GM12892 (cell line): ENCODE measurements around the gene MYBBP1A.

Experiments
- DNase-seq: peaks from one replicate; pipeline ENCODE4 v3.0.0; 2011; ENCODE audit not compliant: insufficient read length
- FAIRE-seq: peaks from 2 replicates; lab custom pipeline; 2011; peaks lifted over from hg19 to GRCh38; lab: Jason Lieb, UNC
- POLR2A ChIP-seq: IDR thresholded peaks from 2 replicates; pipeline ENCODE4 v1.6.1; 2011; ENCODE audit warnings: low read depth, low read length, control low read depth
- POLR2AphosphoS5 ChIP-seq: IDR thresholded peaks from 2 replicates; pipeline ENCODE4 v1.6.1; 2011; ENCODE audit warnings: low read depth, low read length, control low read depth
- TAF1 ChIP-seq: IDR thresholded peaks from 2 replicates; pipeline ENCODE4 v1.6.1; 2011; ENCODE audit warnings: low read depth, mild to moderate bottlenecking, control low read depth, low read length, borderline replicate concordance

Gene MYBBP1A

DNA sequence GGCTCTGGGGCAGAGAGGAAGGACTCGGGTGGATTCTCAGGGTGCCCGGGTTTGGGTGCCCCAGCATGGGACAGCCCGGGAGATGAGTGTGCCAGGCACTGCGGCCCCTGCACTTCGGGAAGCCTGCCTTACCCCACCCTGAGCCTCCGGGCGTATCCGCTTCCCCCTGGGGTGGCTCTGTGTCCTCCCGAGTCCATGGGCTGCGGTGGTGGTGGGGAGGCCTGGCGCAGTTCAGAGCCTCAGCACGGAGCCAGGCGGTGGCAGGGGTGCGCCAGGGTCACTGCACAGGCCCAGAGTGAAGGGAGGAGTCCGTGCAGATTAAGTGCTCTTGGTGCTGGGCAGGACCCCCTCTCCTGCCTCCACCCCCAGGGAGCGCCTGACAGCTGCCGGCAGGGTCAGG lies 20.7 kb downstream of the MYBBP1A start:
- FAIRE-seq (no peak), DNase-seq (no peak)
- TF ChIP-seq POLR2AphosphoS5 (no peak), POLR2A (no peak), TAF1 (no peak)

DNA sequence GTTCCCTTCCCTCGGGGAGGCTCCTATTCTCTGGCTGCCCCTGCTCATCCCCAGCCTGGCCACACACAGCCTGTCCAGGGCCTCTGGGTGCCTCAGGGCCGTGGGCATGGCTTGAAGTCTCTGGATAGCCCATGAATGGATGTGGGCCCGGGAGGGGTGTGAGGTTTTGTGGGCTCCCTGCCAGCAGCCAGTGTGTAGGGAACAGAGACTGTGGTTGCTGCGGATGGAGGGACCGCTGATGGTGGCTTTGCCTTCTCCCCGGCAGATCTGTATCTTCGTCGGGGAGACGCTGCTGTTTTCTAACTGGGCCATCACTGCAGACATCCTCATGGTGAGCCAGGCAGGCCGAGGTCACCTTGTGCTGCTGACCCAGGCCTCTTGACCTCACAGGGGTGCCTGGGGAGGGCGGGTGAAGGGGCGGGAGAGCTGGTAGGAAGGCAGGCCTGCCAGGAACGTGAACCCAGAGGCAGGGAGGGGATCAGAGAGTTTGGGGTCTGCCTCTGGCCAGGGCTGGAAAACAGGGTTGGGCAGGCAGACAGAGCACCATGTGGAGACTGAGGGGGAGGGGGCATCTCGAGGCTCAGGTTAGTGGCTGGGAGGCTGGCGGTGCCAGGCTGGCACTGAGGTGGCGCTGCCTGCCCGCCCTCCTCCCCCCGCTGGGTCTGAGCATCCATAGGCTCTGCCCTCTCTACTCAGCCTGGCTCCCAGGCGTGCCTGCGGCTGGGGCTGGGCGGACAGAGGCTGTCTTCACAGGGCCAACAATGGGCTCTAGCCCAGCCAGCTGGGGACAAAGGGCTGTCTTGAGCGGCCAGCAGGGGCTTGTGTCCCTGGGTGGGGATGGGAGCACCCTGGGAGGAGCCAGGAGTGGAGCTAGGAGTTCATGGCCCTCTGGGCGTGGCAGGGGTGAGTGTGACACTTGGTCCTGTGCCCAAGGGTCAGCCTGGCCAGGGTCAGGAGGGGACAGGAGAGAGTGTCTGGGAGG lies 21.4 kb downstream of the MYBBP1A start:
- FAIRE-seq (no peak), DNase-seq (no peak)
- TF ChIP-seq POLR2AphosphoS5 (no peak), POLR2A (no peak; the same call in 1 of the 2 replicates), TAF1 (no peak)

DNA sequence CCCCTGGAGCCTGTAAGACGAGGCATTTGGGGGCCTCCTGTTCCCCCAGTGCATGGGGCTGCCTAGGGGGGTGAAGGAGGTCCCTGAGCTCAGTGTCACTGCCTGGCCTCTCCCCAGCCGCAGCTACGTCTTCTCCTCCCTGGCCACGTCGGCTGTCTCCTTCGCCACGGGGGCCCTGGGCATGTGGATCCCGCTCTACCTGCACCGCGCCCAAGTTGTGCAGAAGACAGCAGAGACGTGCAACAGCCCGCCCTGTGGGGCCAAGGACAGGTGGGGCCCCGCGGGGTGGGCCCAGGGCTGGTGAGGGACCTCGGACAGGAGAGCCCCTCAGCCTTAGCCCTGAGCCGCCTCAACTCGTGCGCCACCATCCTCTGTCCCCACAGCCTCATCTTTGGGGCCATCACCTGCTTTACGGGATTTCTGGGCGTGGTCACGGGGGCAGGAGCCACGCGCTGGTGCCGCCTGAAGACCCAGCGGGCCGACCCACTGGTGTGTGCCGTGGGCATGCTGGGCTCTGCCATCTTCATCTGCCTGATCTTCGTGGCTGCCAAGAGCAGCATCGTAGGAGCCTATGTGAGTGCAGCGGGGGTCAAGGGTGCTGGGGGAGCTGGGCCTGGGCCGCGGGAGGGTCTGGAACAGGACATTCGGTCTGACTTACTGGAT lies 22.2 kb downstream of the MYBBP1A start:
- no peak for TF ChIP-seq POLR2AphosphoS5
- no peak for TF ChIP-seq POLR2A
- no peak for TF ChIP-seq TAF1
- FAIRE-seq (no peak), DNase-seq (no peak)

DNA sequence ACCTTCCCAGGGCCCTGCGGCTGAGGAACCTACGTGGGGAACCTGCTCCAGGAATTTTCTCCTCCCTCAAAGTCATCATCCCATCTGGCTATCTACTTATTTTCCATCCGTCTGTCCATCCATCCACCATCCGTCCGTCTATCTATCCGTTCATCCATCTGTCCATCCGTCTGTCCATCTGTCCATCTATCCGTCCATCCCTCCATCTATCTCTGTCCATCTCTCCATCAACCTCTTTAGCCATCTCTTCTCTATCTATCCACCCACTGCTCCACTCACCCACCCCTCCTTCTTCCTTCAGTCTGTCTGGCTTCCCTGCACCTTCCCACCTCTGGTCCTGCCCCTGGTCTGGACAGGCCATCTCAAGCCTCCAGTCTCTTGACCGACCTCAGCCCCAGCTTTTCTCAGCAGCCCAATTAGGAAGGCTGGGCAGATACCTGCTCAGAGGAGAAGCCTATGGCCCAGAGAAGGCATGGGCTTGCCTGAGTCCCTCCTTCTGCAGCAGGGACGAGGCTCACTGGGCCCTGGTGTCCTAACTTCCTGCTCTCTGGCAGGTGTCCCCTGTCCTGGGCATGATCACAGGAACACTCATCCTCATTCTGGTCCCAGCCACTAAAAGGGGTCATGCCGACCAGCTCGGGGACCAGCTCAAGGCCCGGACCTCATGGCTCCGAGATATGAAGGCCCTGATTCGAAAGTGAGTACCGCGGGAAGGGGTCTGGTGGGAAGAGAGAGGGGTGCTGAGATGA lies 23.0 kb downstream of the MYBBP1A start:
- FAIRE-seq: no peak
- TF ChIP-seq TAF1: no peak
- no peak for TF ChIP-seq POLR2A
- TF ChIP-seq POLR2AphosphoS5: no peak

DNA sequence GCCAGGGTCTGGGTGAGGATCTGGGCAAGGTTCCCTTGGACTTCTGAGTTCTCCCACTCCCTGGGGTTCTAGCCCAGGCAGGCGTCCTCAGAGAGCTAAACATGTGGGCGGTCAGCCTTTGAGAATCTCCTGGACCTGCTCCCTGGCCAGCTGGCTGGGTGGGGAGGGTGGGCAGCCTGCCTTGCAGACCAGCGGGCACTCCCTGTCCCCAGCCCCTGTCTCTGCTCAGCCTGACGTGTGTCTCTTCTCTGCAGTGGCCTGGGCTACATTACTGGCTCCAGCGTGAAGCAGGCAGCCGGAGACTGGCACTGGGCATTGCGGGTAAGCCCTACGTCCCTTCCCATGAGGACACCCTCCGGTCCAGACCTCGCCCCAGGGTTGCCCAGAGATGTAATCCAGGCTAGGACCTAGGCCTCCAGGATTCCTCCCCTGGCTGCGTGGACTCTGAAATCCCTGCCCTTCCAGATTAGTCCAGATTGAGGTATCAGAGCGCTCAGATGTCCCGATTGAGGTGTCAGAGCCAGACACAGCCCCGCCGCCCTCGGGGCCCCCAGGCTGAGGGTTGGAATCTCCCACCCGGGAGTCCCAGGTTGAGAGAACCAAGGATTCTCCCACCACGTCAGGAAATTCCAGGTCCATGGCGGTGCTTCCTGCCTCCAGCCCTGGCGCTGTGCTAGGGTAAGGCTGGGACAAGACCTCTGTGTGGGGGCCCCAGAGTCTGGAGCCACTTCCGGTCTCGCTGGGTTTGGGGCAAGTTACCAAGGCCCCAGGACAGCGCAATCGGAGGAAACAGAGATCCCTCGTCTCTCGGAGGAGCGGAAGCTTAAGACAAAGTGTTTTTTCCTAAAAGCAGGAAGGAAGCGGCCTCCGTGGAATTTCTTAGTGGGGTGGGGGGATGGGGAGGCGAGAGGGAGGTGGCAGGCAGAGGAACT lies 24.1 kb downstream of the MYBBP1A start:
- FAIRE-seq (no peak), DNase-seq (no peak)
- TF ChIP-seq TAF1 (no peak), POLR2A (no peak), POLR2AphosphoS5 (no peak)

More for the DNA sequence above, 23.0 kb downstream of the MYBBP1A start:
- DNase-seq: no peak

DNA sequence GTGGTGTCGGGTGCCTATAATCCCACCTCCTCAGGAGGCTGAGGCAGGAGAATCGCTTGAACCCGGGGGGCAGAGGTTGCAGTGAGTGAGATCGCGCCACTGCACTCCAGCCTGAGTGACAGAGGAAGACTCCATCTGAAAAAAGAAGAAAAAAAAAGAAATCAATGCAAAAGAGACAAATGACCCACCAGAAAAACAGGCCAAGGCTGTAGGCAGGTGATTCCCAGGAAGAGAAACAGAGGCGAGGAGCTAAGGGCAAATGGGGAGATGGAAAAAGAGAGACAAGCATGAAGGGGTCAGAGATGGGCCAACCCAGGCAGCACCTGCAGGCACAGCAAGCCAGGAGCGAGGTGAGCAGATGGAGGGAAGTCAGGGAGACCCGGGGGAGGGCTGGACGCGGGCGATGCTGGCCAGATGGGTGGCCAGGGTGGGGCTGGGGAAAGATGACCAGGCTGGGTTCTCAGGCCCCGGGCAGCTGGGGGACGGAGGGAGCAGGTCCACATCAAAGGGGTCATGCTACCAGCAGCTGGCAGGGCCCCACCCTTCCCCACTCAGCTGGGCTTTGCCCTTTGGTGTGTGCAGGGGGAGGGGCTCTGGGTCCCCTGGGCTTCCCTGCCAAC lies 25.5 kb downstream of the MYBBP1A start:
- DNase-seq: no peak
- no peak for FAIRE-seq
- TF ChIP-seq POLR2AphosphoS5 (no peak), TAF1 (no peak), POLR2A (no peak)

DNA sequence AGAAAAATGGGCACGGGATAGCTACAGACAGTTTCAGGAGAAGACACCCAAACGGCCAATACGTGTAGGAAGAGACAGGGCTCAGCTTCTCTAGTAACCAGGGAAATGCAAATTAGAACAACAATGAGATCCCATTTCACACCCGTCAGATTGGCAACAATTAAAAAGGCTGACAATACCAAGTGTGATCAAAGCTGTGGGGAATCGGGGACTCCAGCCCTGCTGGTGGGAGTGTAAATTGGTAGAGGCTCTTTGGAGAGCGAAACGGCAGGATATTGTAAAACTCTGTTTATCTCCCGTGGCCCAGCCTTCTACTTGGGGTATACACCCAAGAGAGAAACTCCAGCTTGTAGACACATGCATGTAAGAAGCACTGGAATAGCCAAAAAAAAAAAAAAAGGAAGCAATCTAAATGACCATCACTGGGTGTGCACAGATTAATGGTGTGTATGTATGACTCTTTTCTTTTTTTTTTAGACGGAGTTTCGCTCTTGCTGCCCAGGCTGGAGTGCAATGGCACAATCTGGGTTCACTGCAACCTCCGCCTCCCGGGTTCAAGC lies 27.5 kb downstream of the MYBBP1A start:
- DNase-seq (no peak), FAIRE-seq (no peak)

DNA sequence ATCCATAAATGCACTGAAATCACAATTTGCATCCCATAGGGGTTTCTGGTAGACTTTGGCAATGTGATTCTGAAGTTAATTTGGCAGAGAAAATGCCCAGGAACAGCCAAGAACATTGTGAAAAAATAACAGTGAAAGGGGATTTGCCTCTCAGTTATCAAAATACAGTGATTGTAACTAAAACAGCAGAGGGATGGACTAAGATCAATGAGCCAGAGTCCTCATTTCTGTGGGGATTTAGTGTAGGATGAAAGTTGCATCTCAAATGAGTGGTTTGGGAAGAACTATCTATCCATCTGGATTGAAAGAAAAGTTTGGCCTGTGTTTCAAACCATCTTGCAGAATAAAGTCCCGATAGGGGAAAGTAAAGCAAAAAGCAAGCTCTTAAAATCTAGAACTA lies 28.1 kb downstream of the MYBBP1A start:
- no peak for DNase-seq
- TF ChIP-seq TAF1: no peak
- no peak for TF ChIP-seq POLR2A
- no peak for TF ChIP-seq POLR2AphosphoS5
- FAIRE-seq: no peak

More for the DNA sequence above, 27.5 kb downstream of the MYBBP1A start:
- no peak for TF ChIP-seq POLR2A
- no peak for TF ChIP-seq TAF1
- TF ChIP-seq POLR2AphosphoS5: no peak

DNA sequence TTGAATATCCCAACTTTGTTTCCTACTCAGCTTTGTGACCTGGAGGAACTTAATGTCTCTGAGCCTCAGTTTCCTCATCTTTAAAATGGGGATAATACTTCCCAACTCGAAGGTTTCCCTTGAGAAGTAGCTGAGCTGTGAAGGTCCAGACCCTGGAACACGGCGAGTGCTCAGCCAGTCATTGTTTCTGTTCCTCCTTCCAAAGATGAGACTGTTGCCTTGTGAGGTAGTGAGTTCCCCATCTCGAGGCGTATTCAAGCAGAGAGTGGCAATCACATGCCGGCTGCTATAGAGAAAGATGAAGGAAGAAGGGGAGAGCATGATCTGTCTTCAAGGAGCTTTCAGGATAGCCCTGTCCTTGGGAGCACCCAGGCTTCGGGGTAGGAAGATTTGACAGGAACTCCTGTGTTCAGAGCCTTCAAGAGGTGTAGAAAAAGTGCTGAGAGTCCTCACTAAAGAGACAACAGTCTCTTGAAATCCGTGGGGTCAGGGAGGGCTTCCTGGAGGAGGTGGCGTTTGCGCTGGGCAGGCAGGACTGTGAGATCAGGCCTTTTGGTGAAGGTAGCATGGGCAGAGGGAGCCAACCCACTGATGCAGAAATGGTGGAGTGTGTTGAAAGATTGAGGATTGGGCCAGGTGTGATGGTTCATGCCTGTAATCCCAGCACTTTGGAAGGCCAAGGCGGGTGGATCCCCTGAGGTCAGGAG lies 29.3 kb downstream of the MYBBP1A start:
- FAIRE-seq (no peak), DNase-seq (no peak)
- TF ChIP-seq TAF1 (no peak), POLR2AphosphoS5 (no peak), POLR2A (no peak)
